ENCODE results near the gene RAB28. TPM values are rescaled to one million over a fixed set of nuclear protein-coding genes. Genes with fewer than 3 reads are reported as not detected.

The RAB28 gene
- polyA plus RNA-seq, 1 experiment, result 9.6 TPM

DNA sequence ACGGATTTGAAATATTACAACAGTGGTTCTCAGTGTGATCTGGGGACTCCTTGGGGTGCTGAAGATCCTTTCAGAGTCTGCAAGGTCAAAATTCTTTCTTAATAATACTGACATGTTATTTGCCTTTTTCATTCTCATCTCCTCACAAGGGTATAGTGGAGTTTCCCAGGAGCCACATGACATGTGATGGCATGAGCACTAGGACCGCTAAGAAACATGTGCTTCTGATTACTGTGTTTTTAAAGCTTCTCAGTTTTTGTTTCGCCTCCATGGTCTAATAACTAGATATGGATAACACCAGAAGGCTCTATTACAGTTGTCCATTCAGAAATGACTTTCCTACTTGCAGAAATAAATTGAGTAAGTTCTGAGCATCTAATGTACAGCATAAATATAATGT, 156.1 kb downstream of the RAB28 start:
- Histone ChIP-seq H3K4me3 (ENCODE audit: low read depth, low read length) (no peak overlapping the region), H3K36me3 (ENCODE audit: control insufficient read depth, insufficient read depth, low read length) (no peaks in the 10 kb centered on the region), H3K27me3 (ENCODE audit: control insufficient read depth, insufficient read depth, low read length) (no peaks in the 10 kb centered on the region)
- ChIA-PET POLR2A (no interaction called here), CTCF (no interaction called here)
- TF ChIP-seq, protein P1, sequence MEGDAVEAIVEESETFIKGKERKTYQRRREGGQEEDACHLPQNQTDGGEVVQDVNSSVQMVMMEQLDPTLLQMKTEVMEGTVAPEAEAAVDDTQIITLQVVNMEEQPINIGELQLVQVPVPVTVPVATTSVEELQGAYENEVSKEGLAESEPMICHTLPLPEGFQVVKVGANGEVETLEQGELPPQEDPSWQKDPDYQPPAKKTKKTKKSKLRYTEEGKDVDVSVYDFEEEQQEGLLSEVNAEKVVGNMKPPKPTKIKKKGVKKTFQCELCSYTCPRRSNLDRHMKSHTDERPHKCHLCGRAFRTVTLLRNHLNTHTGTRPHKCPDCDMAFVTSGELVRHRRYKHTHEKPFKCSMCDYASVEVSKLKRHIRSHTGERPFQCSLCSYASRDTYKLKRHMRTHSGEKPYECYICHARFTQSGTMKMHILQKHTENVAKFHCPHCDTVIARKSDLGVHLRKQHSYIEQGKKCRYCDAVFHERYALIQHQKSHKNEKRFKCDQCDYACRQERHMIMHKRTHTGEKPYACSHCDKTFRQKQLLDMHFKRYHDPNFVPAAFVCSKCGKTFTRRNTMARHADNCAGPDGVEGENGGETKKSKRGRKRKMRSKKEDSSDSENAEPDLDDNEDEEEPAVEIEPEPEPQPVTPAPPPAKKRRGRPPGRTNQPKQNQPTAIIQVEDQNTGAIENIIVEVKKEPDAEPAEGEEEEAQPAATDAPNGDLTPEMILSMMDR (IDR thresholded peaks at IDR 0.05; ENCODE audit: insufficient read depth, low read depth, low read length), result no peak
- no peak for DNase-seq (ENCODE audit: low read depth)

DNA sequence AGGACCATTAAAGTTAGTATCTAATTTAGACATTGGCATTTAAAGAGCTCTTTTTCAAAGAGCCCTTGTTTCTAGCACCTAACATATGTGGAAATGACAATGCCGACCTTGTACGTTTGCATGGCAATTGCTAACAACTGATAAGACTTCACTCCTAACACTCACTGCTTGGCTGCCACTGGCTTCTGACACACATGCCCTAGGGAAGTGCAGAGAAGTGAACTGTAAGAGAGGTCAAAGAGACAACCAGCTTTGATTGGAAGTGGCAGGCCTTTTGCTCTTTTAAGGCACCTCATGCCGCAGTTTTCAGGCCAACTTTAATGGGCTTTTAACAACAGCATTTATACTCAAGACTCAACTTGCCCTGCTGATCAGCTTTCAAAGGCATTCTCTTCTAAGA, 158.4 kb downstream of the RAB28 start:
- POLR2A ChIA-PET, result no interaction called here
- CTCF ChIA-PET, result no interaction called here
- no peaks in the 10 kb centered on the region for H3K36me3 ChIP-seq (ENCODE audit: control insufficient read depth, insufficient read depth, low read length)

DNA sequence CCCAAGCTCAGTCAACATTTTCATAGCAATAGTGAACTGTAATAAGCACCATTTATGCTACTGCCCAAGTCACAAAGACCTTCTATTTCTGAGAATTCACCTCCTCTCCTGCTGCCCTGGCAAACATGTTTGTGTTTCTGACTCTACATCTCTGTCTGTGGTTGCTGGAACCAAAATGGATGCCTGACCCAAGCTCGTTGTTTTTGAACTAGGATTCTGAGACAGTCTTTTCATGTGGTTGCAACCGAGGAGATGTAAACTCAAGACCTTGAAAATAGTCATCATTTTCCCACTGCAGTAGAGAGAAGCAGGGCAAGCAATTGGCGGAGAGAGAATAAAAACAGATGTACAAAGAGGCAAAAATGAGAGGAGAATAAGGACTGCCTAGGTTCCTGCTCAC, 160.2 kb downstream of the RAB28 start:
- H3K27me3 ChIP-seq (ENCODE audit: control insufficient read depth, insufficient read depth, low read length), result no peaks in the 10 kb centered on the region
- ChIA-PET CTCF (interaction anchor here (0.6 kb wide), 1 partner anchor 1706 kb away, joined by 3 read pairs; no protein-coding TSS in a partner anchor), POLR2A (no interaction called here)
- DNase-seq (ENCODE audit: low read depth), result no peak
- H3K36me3 ChIP-seq (ENCODE audit: control insufficient read depth, insufficient read depth, low read length), result no peaks in the 10 kb centered on the region
- TF ChIP-seq, protein P1 (IDR thresholded peaks at IDR 0.05; ENCODE audit: insufficient read depth, low read depth, low read length), result no peak
- no peak overlapping the region for H3K4me3 ChIP-seq (ENCODE audit: low read depth, low read length)

More for the DNA sequence above, 158.4 kb downstream of the RAB28 start:
- H3K27me3 ChIP-seq (ENCODE audit: control insufficient read depth, insufficient read depth, low read length), result no peaks in the 10 kb centered on the region
- no peak overlapping the region for H3K4me3 ChIP-seq (ENCODE audit: low read depth, low read length)
- TF ChIP-seq, protein P1 (IDR thresholded peaks at IDR 0.05; ENCODE audit: insufficient read depth, low read depth, low read length), result no peak
- no peak for DNase-seq (ENCODE audit: low read depth)

DNA sequence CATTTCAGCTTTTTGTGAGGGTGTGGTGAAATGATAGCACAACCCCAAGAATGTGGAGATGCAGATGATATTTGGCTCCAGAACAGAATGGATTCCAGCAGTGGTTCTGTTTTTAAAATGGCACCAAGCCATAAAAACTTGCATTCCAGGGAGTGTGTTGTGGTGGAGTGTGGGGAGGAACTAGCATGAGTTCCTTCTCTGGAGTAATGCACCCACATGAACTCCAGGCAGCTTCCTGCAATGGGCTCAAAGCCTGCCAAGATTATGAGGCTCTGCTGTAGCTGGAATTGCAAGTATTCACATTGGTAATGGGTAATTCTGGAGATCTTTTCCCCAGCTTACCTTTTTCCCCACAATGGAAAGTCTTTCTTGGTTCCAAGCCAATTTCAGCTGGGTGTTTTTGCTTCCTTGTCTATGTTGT, 161.4 kb downstream of the RAB28 start:
- Histone ChIP-seq H3K36me3 (ENCODE audit: control insufficient read depth, insufficient read depth, low read length) (no peaks in the 10 kb centered on the region), H3K27me3 (ENCODE audit: control insufficient read depth, insufficient read depth, low read length) (no peaks in the 10 kb centered on the region), H3K4me3 (ENCODE audit: low read depth, low read length) (no peak overlapping the region)
- peak; percentile 88 for DNase-seq (ENCODE audit: low read depth)
- POLR2A ChIA-PET, result interaction anchor here (0.7 to 1.0 kb wide), 2 partner anchors 156 to 161 kb away, joined by 3 read pairs; no protein-coding TSS in a partner anchor
- TF ChIP-seq, protein P1 (IDR thresholded peaks at IDR 0.05; ENCODE audit: insufficient read depth, low read depth, low read length), result no peak
- CTCF ChIA-PET, result no interaction called here

Other genes starting within 250 kb of the RAB28 start
- gene NKX3-2, start 60.2 kb upstream of the RAB28 start, polyA plus RNA-seq (2011; rRNA removed), result 0.02 and 0.04 TPM in 2 replicates
- 8.9 and 13.5 TPM in 2 replicates for gene BOD1L1, start 143.4 kb upstream of the RAB28 start, polyA plus RNA-seq (2011; rRNA removed)

Measured in BJ (cell line).